Mesendoderm (in vitro differentiated cells): ENCODE measurements around the gene SC5D.

Experiments used
- DNase-seq: peaks from one replicate; pipeline ENCODE4 v3.0.0; 2013
- H2AK5ac ChIP-seq: 2 replicates; pipeline ENCODE4 v1.6.1; 2013; ENCODE audit warnings: low read length, inconsistent platforms
- H2BK120ac ChIP-seq: 2 replicates; pipeline ENCODE4 v1.6.1; 2013; ENCODE audit warnings: low read depth, mild to moderate bottlenecking, low read length, moderate library complexity, mixed read lengths
- H2BK15ac ChIP-seq: replicated peaks from 2 replicates; pipeline ENCODE4 v1.6.1; 2013; ENCODE audit warnings: low read depth, mild to moderate bottlenecking, moderate library complexity
- H2BK5ac ChIP-seq: 2 replicates; pipeline ENCODE4 v1.6.1; 2013; ENCODE audit warnings: low read length, inconsistent platforms
- H3K18ac ChIP-seq: 2 replicates; pipeline ENCODE4 v1.6.1; 2013; ENCODE audit warnings: mild to moderate bottlenecking, low read length, mixed read lengths
- H3K23ac ChIP-seq: one replicate; pipeline ENCODE4 v1.6.1; 2013; ENCODE audit warnings: low read length
- H3K27ac ChIP-seq: 2 replicates; pipeline ENCODE4 v1.5.1; 2013; ENCODE audit warnings: low read depth, mild to moderate bottlenecking, inconsistent platforms, low read length, moderate library complexity
- H3K27me3 ChIP-seq: 2 replicates; pipeline ENCODE4 v1.6.1; 2013; ENCODE audit warnings: low read length, control low read depth, mild to moderate bottlenecking, inconsistent platforms; ENCODE audit not compliant: insufficient read depth, poor library complexity
- H3K36me3 ChIP-seq: 2 replicates; pipeline ENCODE4 v1.6.1; 2013; ENCODE audit warnings: low read length, inconsistent platforms; ENCODE audit not compliant: control insufficient read depth, insufficient read depth
- H3K4ac ChIP-seq: one replicate; pipeline ENCODE4 v1.6.1; 2013; ENCODE audit warnings: low read depth, mild to moderate bottlenecking, low read length, moderate library complexity
- H3K4me1 ChIP-seq: 2 replicates; pipeline ENCODE4 v1.6.1; 2013; ENCODE audit warnings: low read depth, low read length, inconsistent platforms; ENCODE audit not compliant: control insufficient read depth
- H3K4me2 ChIP-seq: 2 replicates; pipeline ENCODE4 v1.6.1; 2013; ENCODE audit warnings: low read length
- H3K4me3 ChIP-seq: 2 replicates; pipeline ENCODE4 v1.5.1; 2013; ENCODE audit warnings: mild to moderate bottlenecking, low read length
- H3K56ac ChIP-seq: one replicate; pipeline ENCODE4 v1.6.1; 2013; ENCODE audit warnings: low read length
- H3K79me1 ChIP-seq: 2 replicates; pipeline ENCODE4 v1.6.1; 2013; ENCODE audit warnings: low read length, inconsistent platforms
- H3K79me2 ChIP-seq: 2 replicates; pipeline ENCODE4 v1.6.1; 2013; ENCODE audit warnings: mild to moderate bottlenecking, low read length; ENCODE audit not compliant: control insufficient read depth, insufficient read depth
- H3K9ac ChIP-seq: 2 replicates; pipeline ENCODE4 v1.6.1; 2013; ENCODE audit warnings: low read length, inconsistent platforms
- H4K5ac ChIP-seq: one replicate; pipeline ENCODE4 v1.6.1; 2013; ENCODE audit warnings: low read length
- H4K8ac ChIP-seq: one replicate; pipeline ENCODE4 v1.6.1; 2013; ENCODE audit warnings: low read depth, mild to moderate bottlenecking, control low read depth, low read length, moderate library complexity
- WGBS: extraction: QIAGEN DNeasy Blood & Tissue Kit; methylation state at CpG from one replicate; pipeline ENCODE4 v1.1.7; 2013; ENCODE audit warnings: low lambda C conversion rate, missing lambda C conversion rate; ENCODE audit not compliant: insufficient coverage; ENCODE audit errors: extremely low coverage; 5-methylcytosine and 5-hydroxymethylcytosine counted together

Gene SC5D

DNA sequence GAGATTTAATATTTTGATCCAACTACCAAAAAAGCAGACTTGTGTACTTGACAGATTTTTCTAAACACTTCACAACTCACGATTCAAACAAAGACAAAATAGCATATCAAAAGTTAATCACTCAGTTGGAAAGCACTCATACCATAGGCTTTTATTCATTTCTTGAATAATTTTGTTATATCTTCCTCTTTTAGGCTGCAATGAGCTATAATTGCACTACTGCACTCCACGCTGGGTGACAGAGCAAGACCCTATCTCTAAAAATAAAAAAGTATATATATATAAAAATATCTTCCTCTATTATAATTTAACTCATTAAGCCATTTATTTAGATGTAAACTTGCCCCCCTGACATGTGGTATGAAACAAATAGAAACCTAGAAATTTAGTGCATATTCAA is 19.9 kb downstream of the SC5D start:
- Histone ChIP-seq H2BK5ac (no peak overlapping the region), H3K18ac (no peak overlapping the region), H3K36me3 (no peaks in the 10 kb centered on the region), H3K27ac (no peak overlapping the region), H3K79me1 (no peaks in the 10 kb centered on the region), H3K79me2 (no peaks in the 10 kb centered on the region), H4K5ac (no peak overlapping the region), H3K9ac (no peak overlapping the region), H2BK120ac (no peak overlapping the region), H2AK5ac (no peak overlapping the region), H4K8ac (no peak overlapping the region), H2BK15ac (no peak overlapping the region), H3K4me3 (no peak overlapping the region), H3K4ac (no peak overlapping the region), H3K23ac (no peak overlapping the region), H3K27me3 (no peaks in the 10 kb centered on the region), H3K4me1 (no peaks in the 10 kb centered on the region), H3K4me2 (no peak overlapping the region), H3K56ac (no peak overlapping the region)
- no CpG with 5 or more reads among the region's 2 CpGs for WGBS
- DNase-seq = no peak

DNA sequence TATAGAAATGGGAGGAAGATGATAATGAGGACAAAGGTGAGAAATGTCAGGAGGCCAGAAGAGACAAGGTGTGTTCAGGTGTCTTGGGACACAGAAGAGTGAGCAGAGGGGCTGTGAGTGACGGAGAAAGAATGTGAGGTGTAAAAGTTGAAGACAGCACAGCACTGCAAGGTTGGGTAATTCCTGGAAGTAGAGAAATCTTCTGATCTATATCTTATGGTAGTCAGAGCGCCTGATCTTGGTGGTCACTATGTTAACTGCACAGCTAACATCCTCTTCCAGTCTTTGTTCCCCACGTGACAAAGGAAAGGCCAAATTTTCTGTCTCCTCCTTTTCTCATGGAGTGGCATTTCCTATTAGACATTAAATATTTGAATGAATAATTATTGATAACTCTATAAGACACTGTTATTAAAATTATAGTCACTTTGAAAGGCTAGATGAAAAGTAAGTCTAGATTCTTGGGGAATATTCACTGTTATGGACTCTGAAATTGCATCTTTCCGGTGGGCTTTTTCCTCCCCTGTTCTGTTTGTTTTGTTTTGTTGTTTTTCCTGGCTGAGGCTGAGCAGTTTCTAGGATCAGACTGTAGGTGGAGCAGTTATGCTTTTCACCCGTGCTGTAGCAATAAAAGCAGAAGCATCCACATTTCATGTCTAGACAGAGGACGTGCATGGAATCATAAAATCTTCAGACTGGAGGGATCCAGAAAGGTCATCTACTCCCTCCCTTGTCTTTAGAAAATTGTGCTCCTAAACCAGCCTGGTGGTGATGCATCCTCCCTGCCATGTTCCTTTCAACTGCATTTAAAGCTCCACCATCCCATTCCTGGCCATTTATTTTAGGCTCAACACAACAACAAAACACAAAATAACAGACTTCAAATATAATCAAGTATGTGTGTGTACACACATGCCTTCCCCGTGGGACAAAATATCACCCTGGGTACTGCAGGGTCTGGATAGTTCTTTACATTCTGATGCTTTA is 26.6 kb downstream of the SC5D start:
- WGBS = no CpG with 5 or more reads among the region's 7 CpGs
- Histone ChIP-seq H2AK5ac (peak overlapping the region; percentile 76), H3K79me1 (no peaks in the 10 kb centered on the region), H3K27ac (no peak overlapping the region), H3K4me1 (no peaks in the 10 kb centered on the region), H2BK120ac (no peak overlapping the region), H3K9ac (no peak overlapping the region), H2BK5ac (peak overlapping the region; percentile 58), H3K36me3 (no peaks in the 10 kb centered on the region), H3K4me2 (no peak overlapping the region), H3K18ac (no peak overlapping the region), H4K5ac (peak overlapping the region; percentile 12), H4K8ac (no peak overlapping the region), H3K4me3 (no peak overlapping the region), H3K79me2 (no peaks in the 10 kb centered on the region), H3K27me3 (no peaks in the 10 kb centered on the region), H3K23ac (no peak overlapping the region), H3K4ac (peak overlapping the region; percentile 45), H2BK15ac (no peak overlapping the region), H3K56ac (peak overlapping the region; percentile 58)
- DNase-seq = peak; percentile 51

DNA sequence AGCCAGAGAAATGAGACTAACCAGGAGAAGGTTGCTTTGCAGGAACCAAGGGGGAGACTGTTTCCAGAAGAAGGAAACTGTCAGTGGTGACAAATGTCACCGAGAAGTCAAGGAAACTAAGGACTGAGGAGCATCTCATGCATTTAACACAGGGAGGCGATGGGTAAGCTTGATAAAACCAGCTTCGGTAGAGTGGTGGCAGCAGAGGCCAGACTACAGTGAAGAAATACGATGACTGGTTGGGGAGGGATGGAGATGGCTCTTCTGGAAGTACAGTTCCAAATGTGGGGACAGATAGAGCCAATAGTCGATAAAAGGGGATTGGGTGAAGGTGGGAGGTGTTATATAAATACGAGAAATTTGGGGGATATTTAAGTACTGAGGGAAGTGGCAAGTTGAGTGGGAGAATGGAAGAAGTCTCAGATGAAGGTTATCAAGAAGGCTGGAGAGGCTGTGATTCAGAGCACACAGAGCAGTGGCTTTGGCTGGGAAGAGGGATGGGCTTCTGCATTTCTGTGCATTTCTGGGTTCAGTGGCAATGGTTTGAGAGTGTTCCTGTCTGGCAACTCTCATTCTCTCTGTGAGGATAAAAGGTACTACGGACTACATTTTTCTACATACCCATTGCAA is 29.2 kb downstream of the SC5D start:
- no peak overlapping the region for H3K23ac ChIP-seq
- H3K36me3 ChIP-seq = no peaks in the 10 kb centered on the region
- H2AK5ac ChIP-seq = no peak overlapping the region
- no peak overlapping the region for H2BK15ac ChIP-seq
- no peaks in the 10 kb centered on the region for H3K4me1 ChIP-seq
- no peak overlapping the region for H4K8ac ChIP-seq
- no peak overlapping the region for H3K4me3 ChIP-seq
- H3K79me1 ChIP-seq = no peaks in the 10 kb centered on the region
- 100% methylated on average over 1 of the region's 7 CpGs for WGBS
- H3K56ac ChIP-seq = no peak overlapping the region
- no peak overlapping the region for H2BK120ac ChIP-seq
- no peak overlapping the region for H2BK5ac ChIP-seq
- DNase-seq = peak; percentile 79
- no peak overlapping the region for H3K27ac ChIP-seq
- H3K9ac ChIP-seq = no peak overlapping the region
- H3K4ac ChIP-seq = no peak overlapping the region
- H4K5ac ChIP-seq = no peak overlapping the region
- H3K27me3 ChIP-seq = no peaks in the 10 kb centered on the region
- no peaks in the 10 kb centered on the region for H3K79me2 ChIP-seq
- H3K18ac ChIP-seq = no peak overlapping the region
- H3K4me2 ChIP-seq = no peak overlapping the region

DNA sequence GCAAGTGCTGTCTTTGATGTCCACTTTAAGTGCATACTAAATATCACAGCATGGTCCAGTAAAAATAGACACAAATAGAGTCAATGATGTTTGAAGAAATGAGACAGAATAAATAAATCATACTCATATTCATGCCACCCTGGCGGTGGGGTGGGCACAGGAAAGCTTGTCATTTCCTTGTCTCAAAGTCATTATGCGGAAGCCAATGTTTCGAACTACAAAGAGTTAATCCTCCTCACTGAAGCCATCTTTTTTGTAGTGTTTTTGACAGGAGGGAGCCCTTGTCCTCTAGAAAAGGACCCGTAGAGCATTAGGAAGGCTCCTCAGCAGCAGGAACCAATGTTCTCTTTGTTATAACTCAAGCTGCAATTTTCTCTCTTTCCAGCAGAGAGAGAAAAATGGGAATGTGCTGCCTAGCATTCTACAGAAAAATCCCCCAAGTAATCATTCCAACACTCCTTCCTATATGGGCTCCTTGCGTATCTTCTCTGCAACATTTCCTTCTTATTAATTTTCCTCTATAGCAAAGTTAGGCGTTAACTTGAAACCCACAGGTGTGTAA is 30.6 kb downstream of the SC5D start:
- H4K8ac ChIP-seq = no peak overlapping the region
- no peak overlapping the region for H3K27ac ChIP-seq
- H2BK5ac ChIP-seq = no peak overlapping the region
- no CpG with 5 or more reads among the region's 6 CpGs for WGBS
- DNase-seq = peak; percentile 51
- H3K18ac ChIP-seq = no peak overlapping the region
- H2BK120ac ChIP-seq = no peak overlapping the region
- no peaks in the 10 kb centered on the region for H3K79me1 ChIP-seq
- no peak overlapping the region for H2AK5ac ChIP-seq
- H3K56ac ChIP-seq = no peak overlapping the region
- H3K4me3 ChIP-seq = no peak overlapping the region
- no peak overlapping the region for H3K9ac ChIP-seq
- H3K23ac ChIP-seq = no peak overlapping the region
- H3K27me3 ChIP-seq = no peaks in the 10 kb centered on the region
- no peaks in the 10 kb centered on the region for H3K4me1 ChIP-seq
- no peak overlapping the region for H3K4ac ChIP-seq
- no peaks in the 10 kb centered on the region for H3K36me3 ChIP-seq
- H3K79me2 ChIP-seq = no peaks in the 10 kb centered on the region
- H2BK15ac ChIP-seq = no peak overlapping the region
- no peak overlapping the region for H4K5ac ChIP-seq
- no peak overlapping the region for H3K4me2 ChIP-seq

DNA sequence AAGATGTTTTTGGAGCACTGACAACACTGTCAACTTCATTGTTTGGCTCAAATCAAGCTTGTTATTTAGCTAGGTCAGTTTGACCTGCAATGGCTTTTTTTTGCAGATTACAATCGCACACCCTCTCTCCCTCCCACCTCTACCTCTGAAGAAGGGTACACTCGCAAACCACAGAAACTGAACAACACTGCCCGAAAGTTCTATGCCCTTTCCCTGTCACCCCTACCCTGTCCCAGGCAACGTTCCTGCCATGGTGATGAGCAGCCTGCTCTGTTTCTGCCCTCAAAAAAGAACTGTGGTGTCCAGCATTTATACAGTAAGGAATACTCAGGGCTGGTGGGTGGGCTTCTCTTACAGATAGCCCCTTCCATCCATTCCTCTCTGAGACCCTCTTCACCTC is 33.7 kb downstream of the SC5D start:
- no peaks in the 10 kb centered on the region for H3K36me3 ChIP-seq
- no peaks in the 10 kb centered on the region for H3K79me1 ChIP-seq
- no peak overlapping the region for H3K9ac ChIP-seq
- H2AK5ac ChIP-seq = no peak overlapping the region
- no peak overlapping the region for H3K4ac ChIP-seq
- H3K27ac ChIP-seq = no peak overlapping the region
- no peak overlapping the region for H2BK5ac ChIP-seq
- H3K27me3 ChIP-seq = no peaks in the 10 kb centered on the region
- no peak overlapping the region for H2BK120ac ChIP-seq
- no peak overlapping the region for H4K5ac ChIP-seq
- no peaks in the 10 kb centered on the region for H3K79me2 ChIP-seq
- H3K23ac ChIP-seq = no peak overlapping the region
- H3K4me3 ChIP-seq = no peak overlapping the region
- no peak overlapping the region for H3K18ac ChIP-seq
- no peak overlapping the region for H3K56ac ChIP-seq
- no peak overlapping the region for H4K8ac ChIP-seq
- no peaks in the 10 kb centered on the region for H3K4me1 ChIP-seq
- H3K4me2 ChIP-seq = no peak overlapping the region
- no CpG with 5 or more reads among the region's 4 CpGs for WGBS
- no peak for DNase-seq
- no peak overlapping the region for H2BK15ac ChIP-seq
